ENCODE results near the gene MIGA1.

- TF ChIP-seq DR1 (CRISPR knock-in tag; IDR thresholded peaks at IDR 0.05) (no peak), PBX3 (CRISPR knock-in tag; IDR thresholded peaks at IDR 0.05; ENCODE audit: borderline replicate concordance) (no peak), POLR2A (IDR thresholded peaks at IDR 0.05; ENCODE audit: insufficient read depth in 1 of 2, low read depth in 2 of 2, low read length in 2 of 2) (no peak), CTCF (CRISPR knock-in tag; IDR thresholded peaks at IDR 0.05) (no peak), ZNF691 (CRISPR knock-in tag; IDR thresholded peaks at IDR 0.05; ENCODE audit: borderline replicate concordance, low read depth) (no peak), ZNF776 (CRISPR knock-in tag; IDR thresholded peaks at IDR 0.05) (no peak), ZNF24 (IDR thresholded peaks at IDR 0.05) (no peak)
Observed at GRCh38 chr1:77762072-77762476, 17.4 kb upstream of the MIGA1 start.

All from HepG2 (cell line).